K562 (cell line): ENCODE results near the gene SIRT7. TPM values are rescaled to one million over a fixed set of nuclear protein-coding genes. Genes with fewer than 3 reads are reported as not detected.
A peak's percentile ranks its signal among the peaks of the same experiment; 100 is the strongest.

ENCODE experiments used
- ATF7 ChIP-seq: fragments of 450-650 bp; IDR thresholded peaks from 2 replicates; pipeline ENCODE4 v1.7.1; 2014; ENCODE audit warnings: mild to moderate bottlenecking, moderate library complexity
- C11orf30 ChIP-seq: fragments of 450-650 bp; IDR thresholded peaks from 2 replicates; pipeline ENCODE4 v1.6.1; 2016; ENCODE audit warnings: low read depth, mild to moderate bottlenecking
- CREB1 ChIP-seq, 2 experiments: sonication (generic) in 1 of 2; formaldehyde crosslinking in 1 of 2; IDR thresholded peaks; 2 replicates each; pipeline versions ENCODE4 v1.6.1 to v1.8.0; 2012 to 2022; ENCODE audit warnings: inconsistent platforms in 1 of 2, mild to moderate bottlenecking in 1 of 2, missing genetic modification reagents in 1 of 2, moderate library complexity in 1 of 2
- FOXA1 ChIP-seq: fragments of 450-650 bp; IDR thresholded peaks from 2 replicates; pipeline ENCODE4 v1.6.1; 2016; ENCODE audit warnings: mild to moderate bottlenecking, borderline replicate concordance
- MAFF ChIP-seq: IDR thresholded peaks from 2 replicates; pipeline ENCODE4 v1.6.1; 2012; ENCODE audit warnings: low read length, improper control_type of control experiment
- NR1H2 ChIP-seq: sonication (generic); formaldehyde crosslinking; IDR thresholded peaks from 2 replicates; pipeline ENCODE4 v1.4.0; 2020; ENCODE audit warnings: mild to moderate bottlenecking, missing genetic modification reagents
- POLR3A ChIP-seq: IDR thresholded peaks from 2 replicates; pipeline ENCODE4 v1.6.1; 2011; ENCODE audit warnings: borderline replicate concordance, mild to moderate bottlenecking, moderate library complexity; ENCODE audit not compliant: insufficient read length, insufficient read depth; ENCODE audit errors: extremely low read depth
- PTTG1 ChIP-seq: fragments of 450-650 bp; IDR thresholded peaks from 2 replicates; pipeline ENCODE4 v1.6.1; 2016; ENCODE audit warnings: low read depth, mild to moderate bottlenecking, missing genetic modification characterization, missing compliant biosample characterization
- SMAD1 ChIP-seq: fragments of 150-350 bp; IDR thresholded peaks from 2 replicates; pipeline ENCODE4 v1.6.1; 2014; ENCODE audit warnings: low read length, low read depth; ENCODE audit not compliant: partially characterized antibody
- TAL1 ChIP-seq: fragments of 450-650 bp; IDR thresholded peaks from 2 replicates; pipeline ENCODE4 v1.6.1; 2016; ENCODE audit warnings: mild to moderate bottlenecking
- TBP ChIP-seq: optimal IDR thresholded peaks from 2 replicates; pipeline ENCODE3; 2011; ENCODE audit warnings: low read depth, low read length, improper control_type of control experiment
- WHSC1 ChIP-seq: IDR thresholded peaks from one replicate; pipeline ENCODE4 v1.6.1; 2012; ENCODE audit warnings: low read length, control low read depth, inconsistent platforms
- YY1 ChIP-seq, 3 experiments: IDR thresholded peaks; 2 replicates each; pipeline ENCODE4 v1.6.1; 2011; ENCODE audit warnings: low read length in 2 of 3, mild to moderate bottlenecking in 2 of 3, moderate library complexity in 2 of 3, borderline replicate concordance in 1 of 3, control low read depth in 1 of 3, low read depth in 1 of 3; ENCODE audit not compliant: insufficient read depth in 3 of 3, insufficient replicate concordance in 2 of 3, control insufficient read depth in 1 of 3, insufficient read length in 1 of 3; ENCODE audit errors: extremely low read depth in 1 of 3
- ZFP1 ChIP-seq: fragments of 450-650 bp; formaldehyde crosslinking; IDR thresholded peaks from 2 replicates; pipeline ENCODE4 v1.4.0; 2020; ENCODE audit warnings: mild to moderate bottlenecking, mixed read lengths
- ZNF785 ChIP-seq: fragments of 250-450 bp; sonication (Bioruptor Pico); IDR thresholded peaks from 2 replicates; pipeline ENCODE4 v1.4.0; 2020; ENCODE audit warnings: mild to moderate bottlenecking
- polyA plus RNA-seq, 8 experiments: library from polyadenylated mRNA; depleted of rRNA in 4 of 8; stranded (reverse) in 5 of 8; unstranded in 3 of 8; fragments of >200 nt; fragmentation: Nextera tagmentation in 2 of 8; fragmentation: Illumina TruSeq in 1 of 8; extraction: Ambion mirVana in 2 of 8; extraction: Trizol in 1 of 8; gene quantifications; 2 replicates each; pipeline versions ENCODE4 v1.2.1 to v1.2.3, GENCODE V29; 2011 to 2014; ENCODE audit warnings: inconsistent platforms in 1 of 8, missing spikeins in 1 of 8
- total RNA-seq, 7 experiments: library from RNA; depleted of rRNA in 6 of 7; stranded (reverse); fragments of >200 nt in 6 of 7; fragmentation: Illumina TruSeq in 2 of 7; extraction: Trizol in 2 of 7; gene quantifications; 2 replicates each; pipeline versions ENCODE4 v1.2.1 to v1.2.3, GENCODE V29; 2011 to 2021; ENCODE audit warnings: low replicate concordance in 1 of 7
- TF ChIP-seq, protein P1 (sequence below): fragments of 250-450 bp; sonication (Bioruptor Pico); IDR thresholded peaks from 2 replicates; pipeline ENCODE4 v1.5.0; 2020; ENCODE audit warnings: mild to moderate bottlenecking, borderline replicate concordance
- TF ChIP-seq, protein P2 (sequence below): sonication (generic); formaldehyde crosslinking; IDR thresholded peaks from 2 replicates; pipeline ENCODE4 v1.8.0; 2022; ENCODE audit warnings: mild to moderate bottlenecking, missing genetic modification reagents
- TF ChIP-seq, protein P3 (sequence below): IDR thresholded peaks from 2 replicates; pipeline ENCODE4 v1.6.1; 2011; ENCODE audit warnings: borderline replicate concordance, low read depth, mild to moderate bottlenecking, moderate library complexity, low read length; ENCODE audit not compliant: insufficient read depth, poor library complexity, severe bottlenecking

The SIRT7 gene
- total and polyA plus RNA-seq, 9 of the 15 experiments (the other 6 are each of a cell fraction or from before 2014, with no cell fraction given), result 1.6 to 54.8 (median 20.3) TPM

DNA sequence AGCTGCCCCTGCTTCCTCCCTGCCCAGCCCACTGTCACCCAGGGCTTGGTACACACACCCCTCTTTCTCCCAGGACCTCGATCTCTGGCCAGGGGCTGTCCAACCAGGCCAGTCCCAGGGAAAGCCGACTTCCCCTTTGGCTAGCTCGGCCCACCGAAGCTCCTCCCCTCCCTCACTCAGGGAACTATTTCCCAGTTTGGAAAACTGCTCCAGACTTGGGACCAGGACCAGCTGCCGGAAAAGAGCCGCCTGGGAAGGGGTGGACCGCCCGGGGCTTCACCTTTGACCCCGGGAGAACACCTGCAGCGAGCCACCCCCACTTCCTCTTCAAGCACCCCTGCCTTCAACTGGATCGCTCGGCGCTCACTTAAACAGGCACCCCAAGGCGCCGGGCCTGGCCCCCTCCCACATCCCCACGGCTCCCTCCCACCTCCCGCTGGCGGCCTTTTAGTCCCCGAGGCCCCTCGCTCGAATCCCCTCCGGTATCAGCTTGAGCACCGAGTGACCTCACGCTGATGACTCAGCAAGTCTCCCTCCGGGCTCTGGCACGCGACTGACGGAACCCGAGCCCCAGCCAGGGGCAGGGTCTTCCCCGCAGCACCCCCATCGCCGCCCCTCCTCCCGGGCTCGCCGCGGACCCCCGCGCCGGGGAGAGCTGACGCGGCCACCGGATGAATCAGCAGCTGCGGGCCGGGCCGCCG, 8.6 kb upstream of the SIRT7 start (continued):
- TF ChIP-seq NR1H2 (no peak), TBP (peak; percentile 39), TAL1 (no peak), YY1 (IDR thresholded peaks at IDR 0.05; ENCODE audit: borderline replicate concordance in 1 of 3, control insufficient read depth in 1 of 3, extremely low read depth in 1 of 3, insufficient read depth in 3 of 3, insufficient read length in 1 of 3, insufficient replicate concordance in 2 of 3, low read depth in 1 of 3, low read length in 2 of 3) (no peak), POLR3A (no peak), ZFP1 (CRISPR knock-in tag) (no peak), CREB1 (IDR thresholded peaks at IDR 0.05) (0 out of 2 replicates have a peak, but pooled peaks have one; percentile 35), CREB1 (CRISPR knock-in tag; IDR thresholded peaks at IDR 0.05) (no peak), MAFF (peak; percentile 87), SMAD1 (no peak), ATF7 (peak; percentile 92), PTTG1 (no peak), WHSC1 (no peak), ZNF785 (CRISPR knock-in tag) (no peak), FOXA1 (no peak), C11orf30 (peak; percentile 99)
- TF ChIP-seq, protein P1, sequence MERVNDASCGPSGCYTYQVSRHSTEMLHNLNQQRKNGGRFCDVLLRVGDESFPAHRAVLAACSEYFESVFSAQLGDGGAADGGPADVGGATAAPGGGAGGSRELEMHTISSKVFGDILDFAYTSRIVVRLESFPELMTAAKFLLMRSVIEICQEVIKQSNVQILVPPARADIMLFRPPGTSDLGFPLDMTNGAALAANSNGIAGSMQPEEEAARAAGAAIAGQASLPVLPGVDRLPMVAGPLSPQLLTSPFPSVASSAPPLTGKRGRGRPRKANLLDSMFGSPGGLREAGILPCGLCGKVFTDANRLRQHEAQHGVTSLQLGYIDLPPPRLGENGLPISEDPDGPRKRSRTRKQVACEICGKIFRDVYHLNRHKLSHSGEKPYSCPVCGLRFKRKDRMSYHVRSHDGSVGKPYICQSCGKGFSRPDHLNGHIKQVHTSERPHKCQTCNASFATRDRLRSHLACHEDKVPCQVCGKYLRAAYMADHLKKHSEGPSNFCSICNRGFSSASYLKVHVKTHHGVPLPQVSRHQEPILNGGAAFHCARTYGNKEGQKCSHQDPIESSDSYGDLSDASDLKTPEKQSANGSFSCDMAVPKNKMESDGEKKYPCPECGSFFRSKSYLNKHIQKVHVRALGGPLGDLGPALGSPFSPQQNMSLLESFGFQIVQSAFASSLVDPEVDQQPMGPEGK (CRISPR knock-in tag), result no peak
- TF ChIP-seq, protein P2, sequence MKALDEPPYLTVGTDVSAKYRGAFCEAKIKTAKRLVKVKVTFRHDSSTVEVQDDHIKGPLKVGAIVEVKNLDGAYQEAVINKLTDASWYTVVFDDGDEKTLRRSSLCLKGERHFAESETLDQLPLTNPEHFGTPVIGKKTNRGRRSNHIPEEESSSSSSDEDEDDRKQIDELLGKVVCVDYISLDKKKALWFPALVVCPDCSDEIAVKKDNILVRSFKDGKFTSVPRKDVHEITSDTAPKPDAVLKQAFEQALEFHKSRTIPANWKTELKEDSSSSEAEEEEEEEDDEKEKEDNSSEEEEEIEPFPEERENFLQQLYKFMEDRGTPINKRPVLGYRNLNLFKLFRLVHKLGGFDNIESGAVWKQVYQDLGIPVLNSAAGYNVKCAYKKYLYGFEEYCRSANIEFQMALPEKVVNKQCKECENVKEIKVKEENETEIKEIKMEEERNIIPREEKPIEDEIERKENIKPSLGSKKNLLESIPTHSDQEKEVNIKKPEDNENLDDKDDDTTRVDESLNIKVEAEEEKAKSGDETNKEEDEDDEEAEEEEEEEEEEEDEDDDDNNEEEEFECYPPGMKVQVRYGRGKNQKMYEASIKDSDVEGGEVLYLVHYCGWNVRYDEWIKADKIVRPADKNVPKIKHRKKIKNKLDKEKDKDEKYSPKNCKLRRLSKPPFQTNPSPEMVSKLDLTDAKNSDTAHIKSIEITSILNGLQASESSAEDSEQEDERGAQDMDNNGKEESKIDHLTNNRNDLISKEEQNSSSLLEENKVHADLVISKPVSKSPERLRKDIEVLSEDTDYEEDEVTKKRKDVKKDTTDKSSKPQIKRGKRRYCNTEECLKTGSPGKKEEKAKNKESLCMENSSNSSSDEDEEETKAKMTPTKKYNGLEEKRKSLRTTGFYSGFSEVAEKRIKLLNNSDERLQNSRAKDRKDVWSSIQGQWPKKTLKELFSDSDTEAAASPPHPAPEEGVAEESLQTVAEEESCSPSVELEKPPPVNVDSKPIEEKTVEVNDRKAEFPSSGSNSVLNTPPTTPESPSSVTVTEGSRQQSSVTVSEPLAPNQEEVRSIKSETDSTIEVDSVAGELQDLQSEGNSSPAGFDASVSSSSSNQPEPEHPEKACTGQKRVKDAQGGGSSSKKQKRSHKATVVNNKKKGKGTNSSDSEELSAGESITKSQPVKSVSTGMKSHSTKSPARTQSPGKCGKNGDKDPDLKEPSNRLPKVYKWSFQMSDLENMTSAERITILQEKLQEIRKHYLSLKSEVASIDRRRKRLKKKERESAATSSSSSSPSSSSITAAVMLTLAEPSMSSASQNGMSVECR (CRISPR knock-in tag), result peak; percentile 40; the same call in 1 of the 2 replicates
- TF ChIP-seq, protein P3, sequence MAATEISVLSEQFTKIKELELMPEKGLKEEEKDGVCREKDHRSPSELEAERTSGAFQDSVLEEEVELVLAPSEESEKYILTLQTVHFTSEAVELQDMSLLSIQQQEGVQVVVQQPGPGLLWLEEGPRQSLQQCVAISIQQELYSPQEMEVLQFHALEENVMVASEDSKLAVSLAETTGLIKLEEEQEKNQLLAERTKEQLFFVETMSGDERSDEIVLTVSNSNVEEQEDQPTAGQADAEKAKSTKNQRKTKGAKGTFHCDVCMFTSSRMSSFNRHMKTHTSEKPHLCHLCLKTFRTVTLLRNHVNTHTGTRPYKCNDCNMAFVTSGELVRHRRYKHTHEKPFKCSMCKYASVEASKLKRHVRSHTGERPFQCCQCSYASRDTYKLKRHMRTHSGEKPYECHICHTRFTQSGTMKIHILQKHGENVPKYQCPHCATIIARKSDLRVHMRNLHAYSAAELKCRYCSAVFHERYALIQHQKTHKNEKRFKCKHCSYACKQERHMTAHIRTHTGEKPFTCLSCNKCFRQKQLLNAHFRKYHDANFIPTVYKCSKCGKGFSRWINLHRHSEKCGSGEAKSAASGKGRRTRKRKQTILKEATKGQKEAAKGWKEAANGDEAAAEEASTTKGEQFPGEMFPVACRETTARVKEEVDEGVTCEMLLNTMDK, result no peak
